Gastroesophageal sphincter (tissue), 3 donors: ENCODE data around the gene WDR5B.

Source experiments
- CTCF ChIP-seq, 4 experiments: fragments of 200-600 bp in 2 of 4; fragments of 450-650 bp in 2 of 4; sonication (generic) in 1 of 4; IDR thresholded peaks; one replicate each; pipeline ENCODE4 v1.5.1; 2017 to 2019; ENCODE audit warnings: antibody characterized with exemption in 4 of 4, mild to moderate bottlenecking in 2 of 4, moderate library complexity in 2 of 4
- EP300 ChIP-seq: sonication (generic); formaldehyde crosslinking; IDR thresholded peaks from one replicate; pipeline ENCODE4 v1.6.1; 2017; ENCODE audit warnings: antibody characterized with exemption, mild to moderate bottlenecking
- POLR2A ChIP-seq, 2 donors: fragments of 450-650 bp; IDR thresholded peaks; one replicate each; pipeline ENCODE4 v1.6.1; 2017; ENCODE audit warnings: antibody characterized with exemption in 2 of 2, mild to moderate bottlenecking in 2 of 2, moderate library complexity in 1 of 2
- POLR2AphosphoS5 ChIP-seq: sonication (generic); formaldehyde crosslinking; IDR thresholded peaks from one replicate; pipeline ENCODE4 v1.6.1; 2017; ENCODE audit warnings: antibody characterized with exemption

- no peak for TF ChIP-seq CTCF (IDR thresholded peaks at IDR 0.05)
- TF ChIP-seq POLR2AphosphoS5 = no peak
- no peak for TF ChIP-seq EP300
- no peak for TF ChIP-seq POLR2A (IDR thresholded peaks at IDR 0.05)
Observed at GRCh38 chr3:122406198-122406597, 9.7 kb downstream of the WDR5B start.
